GM21825 (cell line): Measurements from ENCODE around the gene DMD.
"Not testable (repeated sequence)": the region's sequence is repeated elsewhere in the genome, so short reads cannot be mapped to it uniquely, and the experiment has no call there.

Source experiments
- ATAC-seq: cut with Tn5 transposase; IDR thresholded peaks from one replicate; pipeline ENCODE4 v1.9.1; 2021; ENCODE audit warnings: mild to moderate bottlenecking, moderate library complexity; ENCODE audit not compliant: unreplicated experiment

The DMD gene

GRCh38 chrX:32868524-32868895, 342.8 kb downstream of the DMD start:
- no peak for ATAC-seq

GRCh38 chrX:32867781-32868523, 343.4 kb downstream of the DMD start:
- no peak for ATAC-seq

GRCh38 chrX:32852203-32852602, 359.1 kb downstream of the DMD start:
- no peak for ATAC-seq

- ATAC-seq: no peak
Observed at GRCh38 chrX:32851556-32851955, 359.8 kb downstream of the DMD start.

GRCh38 chrX:32847921-32848320, 363.4 kb downstream of the DMD start:
- no peak for ATAC-seq

- no peak for ATAC-seq
Observed at GRCh38 chrX:32842053-32842452, 369.3 kb downstream of the DMD start.

- ATAC-seq: no peak
Observed at GRCh38 chrX:32839781-32840180, 371.6 kb downstream of the DMD start.

GRCh38 chrX:32825009-32825408, 386.3 kb downstream of the DMD start:
- no peak for ATAC-seq

- ATAC-seq: no peak
Observed at GRCh38 chrX:32804034-32804433, 407.3 kb downstream of the DMD start.

- no peak for ATAC-seq
Observed at GRCh38 chrX:32798990-32799389, 412.4 kb downstream of the DMD start.

- ATAC-seq: no peak
Observed at GRCh38 chrX:32788936-32789335, 422.4 kb downstream of the DMD start.

GRCh38 chrX:32780109-32780508, 431.2 kb downstream of the DMD start:
- ATAC-seq: no peak

- no peak for ATAC-seq
Observed at GRCh38 chrX:32778965-32779364, 432.4 kb downstream of the DMD start.

- no peak for ATAC-seq
Observed at GRCh38 chrX:32774966-32775365, 436.4 kb downstream of the DMD start.

GRCh38 chrX:32749070-32749469, 462.3 kb downstream of the DMD start:
- no peak for ATAC-seq

- ATAC-seq: no peak
Observed at GRCh38 chrX:32745323-32745722, 466.0 kb downstream of the DMD start.

- ATAC-seq: no peak
Observed at GRCh38 chrX:32744921-32745320, 466.4 kb downstream of the DMD start.

GRCh38 chrX:32741910-32742309, 469.4 kb downstream of the DMD start:
- ATAC-seq: no peak

- ATAC-seq: no peak
Observed at GRCh38 chrX:32708542-32708941, 502.8 kb downstream of the DMD start.

- not testable (repeated sequence) for ATAC-seq
Observed at GRCh38 chrX:32705385-32705784, 506.0 kb downstream of the DMD start.

- ATAC-seq: no peak
Observed at GRCh38 chrX:32687379-32687778, 524.0 kb downstream of the DMD start.

- no peak for ATAC-seq
Observed at GRCh38 chrX:32678487-32678886, 532.9 kb downstream of the DMD start.

GRCh38 chrX:32673193-32673592, 538.2 kb downstream of the DMD start:
- no peak for ATAC-seq
